ENCODE data around the gene CDC42BPA.
"Not testable (repeated sequence)": the region's sequence is repeated elsewhere in the genome, so short reads cannot be mapped to it uniquely, and the experiment has no call there.

CDC42BPA gene

DNA sequence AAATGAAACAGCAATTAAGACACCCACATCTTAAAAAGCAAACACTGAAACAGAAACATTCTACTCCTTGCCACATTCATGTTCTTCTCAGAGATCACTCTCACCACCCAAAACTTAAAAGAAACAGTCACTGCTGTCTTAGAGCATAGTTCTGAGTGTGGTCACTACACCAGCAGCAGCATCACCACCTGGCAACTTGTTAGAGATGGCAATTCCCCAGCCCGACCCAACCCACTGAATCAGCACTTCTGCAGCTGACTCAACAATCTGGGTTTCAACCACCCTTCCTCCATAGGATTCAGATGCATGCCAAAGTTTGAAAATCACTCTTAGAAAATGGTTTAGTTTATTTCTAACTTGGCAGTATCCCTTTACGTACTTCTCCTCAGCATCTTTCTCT lies 126.1 kb downstream of the CDC42BPA start:
- peak; percentile 34 for DNase-seq

DNA sequence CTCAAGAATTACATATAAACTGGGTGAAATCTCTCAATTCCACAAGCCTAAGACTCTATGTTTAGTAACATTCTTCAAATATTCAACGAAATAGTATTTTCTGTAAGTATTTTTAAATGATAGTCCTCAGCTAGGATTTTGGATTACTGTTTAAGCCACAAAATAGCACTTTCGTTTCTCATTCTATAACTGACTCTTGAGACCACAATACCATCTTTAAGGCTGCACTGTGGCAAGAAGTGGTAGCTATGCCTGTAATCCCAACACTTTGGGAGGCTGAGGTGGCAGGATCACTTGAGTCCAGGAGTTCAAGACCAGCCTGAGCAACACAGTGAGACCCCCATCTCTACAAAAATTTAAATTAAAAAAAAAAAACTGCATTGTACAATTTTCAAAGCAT lies 126.7 kb downstream of the CDC42BPA start:
- no peak for DNase-seq

DNA sequence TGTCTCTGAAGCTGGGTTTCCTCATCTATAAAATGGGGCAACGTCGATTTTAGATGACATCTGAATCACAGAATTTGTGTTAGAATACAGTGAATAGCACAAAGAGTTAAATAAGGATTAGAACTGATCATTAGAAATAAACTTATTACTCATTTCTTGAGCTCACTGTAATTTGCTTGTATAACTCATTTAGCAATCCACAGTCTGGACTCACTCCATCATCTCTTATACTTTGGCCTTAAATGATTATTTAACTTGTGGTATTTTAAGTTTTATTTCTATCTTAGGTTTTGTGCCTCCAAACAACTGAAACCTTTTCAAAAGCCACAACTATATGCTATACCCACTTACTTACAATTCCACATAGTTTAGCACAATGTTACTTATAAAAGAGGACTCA lies 128.0 kb downstream of the CDC42BPA start:
- no peak for DNase-seq

- no peak for DNase-seq
Measured at GRCh38 chr1:227185291-227185690, 133.0 kb downstream of the CDC42BPA start.

DNA sequence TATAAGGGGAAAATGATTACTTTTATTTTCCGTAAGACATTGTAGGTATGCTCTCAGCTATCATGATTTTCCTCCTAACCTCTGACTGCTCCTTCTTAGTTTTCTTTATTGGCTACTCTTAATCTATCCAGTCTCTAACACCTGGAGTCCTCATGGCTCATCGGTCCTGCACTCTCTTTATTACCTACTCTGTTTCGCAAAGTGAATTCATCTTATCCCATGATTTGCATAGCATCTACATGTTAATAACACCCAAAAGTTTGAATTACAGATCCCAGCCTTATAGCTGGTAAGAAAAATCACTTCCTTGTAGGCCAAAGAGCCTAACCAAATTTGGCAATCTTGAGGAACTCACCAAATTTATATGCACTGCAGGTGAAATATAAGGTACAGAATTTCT lies 136.3 kb downstream of the CDC42BPA start:
- no peak for DNase-seq

- no peak for DNase-seq
Measured at GRCh38 chr1:227175611-227176010, 142.7 kb downstream of the CDC42BPA start.

- no peak for DNase-seq
Measured at GRCh38 chr1:227174164-227174563, 144.1 kb downstream of the CDC42BPA start.

- DNase-seq, result no peak
Measured at GRCh38 chr1:227170361-227171166, 147.7 kb downstream of the CDC42BPA start.

GRCh38 chr1:227169343-227169742 lies 148.9 kb downstream of the CDC42BPA start:
- DNase-seq, result no peak

- DNase-seq, result no peak
Measured at GRCh38 chr1:227167276-227168101, 150.8 kb downstream of the CDC42BPA start.

DNA sequence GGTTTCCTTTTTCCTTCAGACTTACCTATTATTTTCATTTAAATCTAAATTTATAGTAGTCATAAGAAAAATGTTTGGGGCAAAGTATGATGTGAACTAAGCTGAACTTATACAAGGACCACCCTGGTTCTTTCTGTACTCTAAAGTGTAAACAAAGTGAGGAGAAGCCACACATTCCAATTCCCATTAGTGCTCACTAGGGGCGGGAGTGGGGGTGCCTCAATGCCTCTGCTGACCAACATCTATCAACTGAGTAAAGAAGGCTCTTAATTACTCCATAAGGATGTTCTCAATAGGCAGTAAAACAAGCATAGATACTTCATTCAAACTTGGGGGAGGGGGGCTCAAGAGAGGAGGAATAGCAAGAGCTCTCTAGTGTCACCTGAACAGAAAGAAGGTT lies 151.7 kb downstream of the CDC42BPA start:
- no peak for DNase-seq

DNA sequence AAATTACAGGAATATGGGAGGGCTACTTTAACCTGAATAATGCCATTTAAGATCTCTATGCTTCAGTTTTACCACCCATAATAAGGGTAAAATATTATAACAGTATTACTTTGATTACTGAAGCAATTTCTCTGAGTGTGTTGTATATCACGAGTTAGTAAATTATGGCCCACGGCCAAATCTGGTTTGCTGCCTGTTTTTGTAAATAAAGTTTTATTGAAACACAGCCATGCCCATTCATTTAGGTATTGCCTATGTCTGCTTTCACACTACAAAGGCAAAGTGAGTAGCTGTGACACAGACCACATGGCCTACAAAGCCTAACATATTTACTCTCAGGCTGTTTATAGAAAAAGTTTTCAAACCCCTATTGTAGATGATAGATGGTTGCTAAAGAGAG lies 156.8 kb downstream of the CDC42BPA start:
- DNase-seq, result no peak

- no peak for DNase-seq
Measured at GRCh38 chr1:227156520-227156919, 161.8 kb downstream of the CDC42BPA start.

DNA sequence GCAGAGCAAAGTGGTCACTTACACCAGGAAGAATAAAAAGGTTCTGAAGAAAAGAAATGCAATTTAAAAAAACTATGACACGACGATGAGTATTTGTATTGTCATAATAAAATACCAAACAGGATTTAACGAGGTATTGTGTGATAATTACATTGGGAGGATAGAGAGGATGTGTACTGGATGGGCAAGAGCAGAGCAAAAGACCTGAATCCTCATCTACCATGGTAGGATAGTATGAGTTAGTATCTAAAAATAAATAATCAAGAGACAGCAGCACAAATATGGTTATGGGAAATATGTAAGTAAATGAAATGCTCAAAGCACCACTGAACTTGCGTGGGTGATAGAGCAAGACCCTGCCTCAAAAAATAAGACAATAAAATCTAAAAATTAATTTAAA lies 162.6 kb downstream of the CDC42BPA start:
- no peak for DNase-seq

- DNase-seq, result no peak
Measured at GRCh38 chr1:227155004-227155403, 163.3 kb downstream of the CDC42BPA start.

GRCh38 chr1:227152525-227152924 lies 165.8 kb downstream of the CDC42BPA start:
- no peak for DNase-seq

GRCh38 chr1:227140376-227140775 lies 177.9 kb downstream of the CDC42BPA start:
- DNase-seq, result no peak

- DNase-seq, result no peak
Measured at GRCh38 chr1:227136210-227136820, 182.0 kb downstream of the CDC42BPA start.

- DNase-seq, result no peak
Measured at GRCh38 chr1:227134686-227135314, 183.5 kb downstream of the CDC42BPA start.

DNA sequence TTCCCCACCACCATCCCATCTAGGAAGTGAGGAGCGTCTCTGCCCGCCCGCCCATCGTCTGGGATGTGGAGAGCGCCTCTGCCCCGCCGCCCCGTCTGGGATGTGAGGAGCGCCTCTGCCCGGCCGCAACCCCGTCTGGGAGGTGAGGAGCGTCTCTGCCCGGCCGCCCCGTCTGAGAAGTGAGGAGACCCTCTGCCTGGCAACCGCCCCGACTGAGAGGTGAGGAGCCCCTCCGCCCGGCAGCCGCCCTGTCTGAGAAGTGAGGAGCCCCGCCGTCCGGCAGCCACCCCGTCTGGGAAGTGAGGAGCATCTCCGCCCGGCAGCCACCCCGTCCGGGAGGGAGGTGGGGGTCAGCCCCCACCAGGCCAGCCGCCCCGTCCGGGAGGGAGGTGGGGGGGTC lies 185.6 kb downstream of the CDC42BPA start:
- DNase-seq, result not testable (repeated sequence)

- no peak for DNase-seq
Measured at GRCh38 chr1:227131193-227131592, 187.1 kb downstream of the CDC42BPA start.

GRCh38 chr1:227127891-227128290 lies 190.4 kb downstream of the CDC42BPA start:
- no peak for DNase-seq

DNA sequence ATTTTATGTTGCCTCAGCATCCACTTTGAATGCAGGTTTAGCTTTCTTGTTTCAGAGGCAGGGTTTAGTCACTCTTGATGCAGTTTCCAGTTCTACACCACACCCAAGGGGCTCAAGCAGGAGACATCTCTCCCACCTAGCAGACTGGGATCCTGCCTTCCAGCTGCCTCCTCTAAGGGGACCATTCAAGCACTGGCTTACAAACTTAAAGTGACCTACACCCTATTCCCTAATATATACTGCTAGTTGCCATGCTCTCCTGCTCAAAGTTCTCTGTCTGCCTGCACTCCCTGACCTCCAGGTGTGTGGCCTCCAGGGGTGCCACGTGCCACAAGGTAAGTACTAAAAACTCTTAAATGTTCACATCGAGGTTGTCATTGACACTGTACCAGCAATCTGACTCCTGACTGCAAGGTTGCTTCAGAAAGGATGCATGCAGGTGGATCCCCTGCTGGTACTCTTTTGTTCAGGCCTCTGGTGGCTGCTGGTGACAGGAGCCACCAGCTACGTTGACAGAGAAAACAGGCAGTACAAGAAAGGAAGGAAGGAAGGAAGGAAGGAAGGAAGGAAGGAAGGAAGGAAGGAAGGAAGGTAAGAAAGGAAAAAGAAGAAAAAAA lies 192.3 kb downstream of the CDC42BPA start:
- DNase-seq, result no peak

All from stimulated activated CD4-positive, alpha-beta T cell treated with anti-CD3 and anti-CD28 coated beads, Interleukin-4, amount 100 ng/mL, for 24 hours (primary cell).